Measurements from ENCODE around the gene PHB1.
A peak's percentile ranks its signal among the peaks of the same experiment; 100 is the strongest.

The PHB1 gene

DNA sequence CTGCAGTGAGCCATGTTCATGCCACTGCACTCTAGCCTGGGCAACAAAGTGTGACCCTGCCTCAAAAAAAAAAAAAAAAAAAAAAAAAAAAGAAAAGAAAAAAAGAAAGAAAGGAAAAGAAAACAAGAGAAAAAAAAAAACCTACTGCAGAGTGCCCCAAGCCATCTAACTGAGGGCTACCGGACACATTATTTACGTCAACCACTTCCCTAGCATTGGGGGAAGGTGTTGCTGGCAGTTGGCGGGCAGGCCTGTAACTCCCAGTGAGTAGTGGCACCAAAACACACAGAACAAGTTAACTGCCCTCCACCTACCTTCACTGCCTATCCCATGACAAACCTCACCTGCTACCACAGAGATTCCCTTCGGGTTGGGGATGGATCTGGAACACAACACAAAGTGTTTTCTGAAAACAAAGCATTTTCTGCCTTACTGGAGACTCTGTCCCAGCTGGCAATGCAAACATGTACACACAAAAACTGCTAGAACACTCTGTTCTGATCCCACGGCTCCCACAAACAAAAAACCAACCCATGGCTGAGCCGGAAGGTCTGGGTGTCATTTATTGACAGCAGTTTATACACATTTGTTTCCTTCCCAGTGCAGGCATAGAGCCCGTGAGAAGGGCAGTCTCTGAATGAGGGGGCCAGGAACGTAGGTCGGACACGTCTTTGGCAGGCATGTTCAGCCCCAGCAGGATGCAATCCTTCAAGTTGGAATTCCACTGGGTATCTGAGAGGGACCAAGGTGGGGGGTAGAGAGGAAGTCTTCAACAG, 11.0 kb downstream of the PHB1 start:
- DNase-seq, result no peak

DNA sequence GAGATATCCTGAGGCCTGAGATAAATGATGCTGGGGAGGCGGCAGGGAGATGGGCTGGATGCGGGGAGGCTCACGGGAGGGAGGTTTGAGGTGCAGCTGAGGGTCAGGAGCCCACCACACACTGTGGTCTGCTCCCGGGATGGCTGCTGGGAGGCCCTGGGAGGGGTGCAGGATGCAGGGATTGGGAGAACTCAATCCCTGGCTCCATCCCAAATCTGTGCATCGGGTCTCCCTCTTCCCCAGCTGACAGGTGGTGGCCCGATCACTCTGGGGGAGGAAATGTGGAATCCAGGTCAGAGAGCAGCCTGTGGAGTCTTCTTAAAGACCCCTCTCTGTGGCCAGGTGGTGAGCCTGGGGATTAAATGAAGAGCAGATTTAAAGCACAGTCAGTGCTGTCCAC, 12.0 kb downstream of the PHB1 start:
- DNase-seq, result no peak

DNA sequence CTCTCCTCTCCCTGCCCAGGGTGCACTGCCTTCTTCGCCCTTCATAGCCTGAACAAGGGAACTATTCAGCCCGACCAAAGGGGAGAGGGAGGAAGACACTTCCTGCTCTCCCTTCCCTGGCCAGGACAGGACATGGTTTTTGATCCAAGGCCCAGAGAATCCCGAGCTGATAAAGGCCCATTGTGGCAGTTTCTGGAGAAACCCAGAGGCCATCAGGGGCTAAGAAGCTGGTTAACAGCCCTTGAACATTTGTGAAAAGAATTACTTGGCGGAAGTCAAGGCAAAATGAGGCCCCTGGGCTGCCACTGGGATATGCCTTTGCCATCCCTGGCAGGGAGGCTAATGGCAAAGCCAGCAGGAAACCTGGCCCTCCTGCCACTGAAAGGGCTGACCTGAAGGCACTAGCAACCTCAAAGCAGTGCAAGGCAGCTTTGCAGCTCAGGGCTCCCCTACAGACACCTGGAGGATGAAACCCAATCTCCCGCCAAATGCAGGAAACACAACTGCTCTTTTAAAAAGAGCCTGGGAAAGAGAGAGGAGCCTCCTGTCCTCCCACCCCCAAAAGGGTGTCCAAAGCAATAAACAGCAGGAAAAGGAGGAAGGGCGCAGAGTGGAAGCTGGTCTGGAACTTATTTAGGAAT, 12.6 kb downstream of the PHB1 start:
- no peak for DNase-seq

DNA sequence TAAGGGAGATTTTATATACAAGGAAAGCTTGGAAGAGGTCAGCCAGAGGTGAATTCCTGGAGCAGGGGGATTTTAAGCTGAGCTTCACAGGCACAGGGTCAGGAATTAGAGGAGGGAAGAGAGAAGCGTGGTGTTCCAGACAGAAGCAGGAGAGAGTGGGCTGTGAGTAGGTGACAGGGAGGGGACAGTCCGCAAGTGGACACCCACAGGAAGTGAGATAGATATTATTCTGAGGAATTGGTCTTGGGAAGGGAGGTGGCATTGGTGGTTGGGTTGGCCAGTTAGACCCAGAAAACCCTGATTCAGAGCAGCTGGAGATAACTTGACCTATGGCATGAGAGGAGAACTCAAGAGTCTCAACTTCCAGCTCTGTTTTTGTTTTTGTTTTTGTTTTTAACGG, 14.7 kb downstream of the PHB1 start:
- no peak for DNase-seq

DNA sequence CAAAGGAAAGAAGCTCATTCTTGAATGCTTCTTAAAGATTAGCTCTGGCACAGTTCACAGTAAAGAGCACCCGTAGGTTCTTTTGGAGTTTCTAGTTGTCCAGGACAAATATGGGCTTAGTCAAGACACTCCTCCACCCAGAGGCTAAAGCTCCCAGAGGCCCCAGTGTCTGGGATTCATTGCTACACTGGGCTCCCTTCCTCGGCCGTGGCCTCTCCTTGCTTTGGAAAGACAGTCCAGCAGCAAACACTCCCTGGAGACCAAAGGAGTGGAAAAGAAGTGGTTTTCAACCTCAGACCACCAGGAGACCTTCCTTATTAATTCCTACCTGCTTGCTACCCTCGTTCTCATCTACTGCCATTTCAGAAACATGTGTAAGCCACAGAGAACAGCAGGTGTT, 17.1 kb downstream of the PHB1 start:
- no peak for DNase-seq

DNA sequence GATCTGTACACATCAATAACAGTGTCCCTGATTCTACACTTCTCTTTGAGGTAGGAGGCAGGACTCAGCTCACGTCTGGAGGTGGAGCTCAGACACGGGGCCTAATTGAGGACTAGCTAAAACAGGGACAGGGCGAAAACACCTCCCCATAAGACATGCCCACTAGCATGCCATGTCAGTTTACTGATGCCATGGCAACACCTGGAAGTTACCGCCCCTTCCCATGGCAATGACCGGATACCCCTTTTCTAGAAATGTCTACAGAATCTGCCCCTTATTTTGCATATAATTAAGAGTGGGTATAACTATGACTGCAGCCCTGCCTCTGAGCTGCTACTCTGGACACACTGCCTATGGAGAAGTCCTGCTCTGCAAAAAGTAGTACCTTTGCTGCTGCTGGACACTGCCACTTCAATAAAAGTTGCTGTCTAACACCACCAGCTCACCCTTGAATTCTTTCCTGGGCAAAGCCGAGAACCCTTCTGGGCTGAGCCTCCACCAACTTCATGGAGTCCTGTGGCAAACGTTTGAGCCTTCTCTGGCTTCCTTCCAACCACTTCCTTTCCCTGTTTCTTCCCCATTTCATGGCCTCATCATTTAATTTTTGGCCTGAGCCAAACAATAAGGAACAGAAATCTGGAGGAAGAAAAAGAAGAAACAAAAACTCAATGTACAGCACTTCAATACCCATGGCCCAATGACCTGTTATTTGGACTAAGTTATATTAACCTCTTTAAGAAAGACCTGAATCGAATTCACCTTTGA, 21.0 kb downstream of the PHB1 start:
- DNase-seq, result peak; percentile 59 to 66 (median 59)

DNA sequence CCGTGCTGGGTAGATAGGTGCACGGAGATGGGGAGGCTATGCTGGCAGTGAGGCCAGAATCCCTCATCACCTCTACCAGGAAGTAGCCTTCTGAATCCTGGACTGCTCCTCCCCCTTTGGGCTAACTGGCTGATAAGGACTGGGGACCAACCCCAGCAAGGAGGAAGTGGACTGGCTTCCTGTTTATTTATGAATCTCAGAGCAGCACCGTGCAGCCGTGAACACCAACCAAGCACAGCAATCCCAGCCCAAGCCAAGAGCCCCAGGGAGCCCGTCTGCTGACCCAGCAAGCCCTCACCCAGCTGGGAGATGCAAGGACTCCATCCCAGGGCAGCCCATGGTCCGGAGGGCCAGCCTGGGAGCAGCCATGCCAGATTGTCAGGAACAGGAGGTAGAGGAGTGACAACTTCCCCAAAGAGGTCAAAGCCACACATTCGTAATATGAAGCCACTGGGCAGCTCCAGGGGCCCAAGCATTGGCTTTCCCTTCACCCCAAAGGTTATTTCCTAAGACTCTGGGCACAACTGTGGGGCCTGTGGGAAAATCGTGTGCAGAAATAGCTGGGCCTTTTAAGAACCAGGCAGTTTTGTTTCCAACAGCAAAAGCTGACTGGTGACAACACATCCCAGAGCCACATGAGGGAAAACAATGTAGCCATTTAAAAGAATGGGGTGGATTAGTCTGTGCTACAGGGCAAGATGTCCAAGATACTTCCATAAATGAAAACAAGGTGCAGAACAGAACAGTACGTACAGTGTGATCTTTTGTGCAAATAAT, 23.9 kb downstream of the PHB1 start:
- peak; percentile 70 to 75 (median 73) for DNase-seq

DNA sequence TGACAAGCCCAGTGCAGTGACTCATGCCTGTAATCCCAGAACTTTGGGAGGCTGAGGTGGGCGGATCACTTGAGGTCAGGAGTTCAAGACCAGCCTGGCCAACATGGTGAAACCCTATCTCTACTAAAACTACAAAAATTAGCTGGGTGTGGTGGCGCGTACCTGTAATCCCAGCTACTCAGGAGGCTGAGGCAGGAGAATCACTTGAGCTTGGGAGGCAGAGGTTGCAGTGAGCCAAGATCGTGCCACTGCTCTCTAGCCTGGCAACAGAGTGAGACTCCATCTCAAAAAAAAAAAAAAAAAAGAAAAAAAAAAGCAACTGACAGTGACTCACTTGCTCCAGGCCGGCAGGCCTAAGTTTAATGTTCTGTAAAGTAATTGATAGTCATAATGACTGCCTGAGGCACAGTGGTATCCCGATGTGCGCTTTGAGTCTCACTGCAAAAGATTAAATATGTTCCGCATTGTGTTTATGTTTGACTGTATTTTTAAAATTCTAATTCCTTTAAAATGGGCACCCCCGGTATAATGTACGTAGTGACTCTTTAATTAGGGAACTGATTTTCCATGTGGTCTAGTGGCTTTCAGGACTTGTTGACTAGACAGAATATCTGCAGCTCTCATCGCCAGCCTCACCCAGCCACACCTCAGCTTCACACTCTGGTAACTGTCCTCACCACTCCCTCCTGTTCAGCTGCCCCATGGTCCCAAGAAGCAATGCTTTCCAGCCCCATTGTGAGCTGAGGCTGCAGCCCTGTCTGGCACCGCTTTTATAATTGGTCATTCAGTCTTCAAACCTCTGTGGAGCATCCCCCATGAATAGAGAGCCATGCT, 25.0 kb downstream of the PHB1 start:
- DNase-seq, result peak; percentile 13 to 50 (median 42)

DNA sequence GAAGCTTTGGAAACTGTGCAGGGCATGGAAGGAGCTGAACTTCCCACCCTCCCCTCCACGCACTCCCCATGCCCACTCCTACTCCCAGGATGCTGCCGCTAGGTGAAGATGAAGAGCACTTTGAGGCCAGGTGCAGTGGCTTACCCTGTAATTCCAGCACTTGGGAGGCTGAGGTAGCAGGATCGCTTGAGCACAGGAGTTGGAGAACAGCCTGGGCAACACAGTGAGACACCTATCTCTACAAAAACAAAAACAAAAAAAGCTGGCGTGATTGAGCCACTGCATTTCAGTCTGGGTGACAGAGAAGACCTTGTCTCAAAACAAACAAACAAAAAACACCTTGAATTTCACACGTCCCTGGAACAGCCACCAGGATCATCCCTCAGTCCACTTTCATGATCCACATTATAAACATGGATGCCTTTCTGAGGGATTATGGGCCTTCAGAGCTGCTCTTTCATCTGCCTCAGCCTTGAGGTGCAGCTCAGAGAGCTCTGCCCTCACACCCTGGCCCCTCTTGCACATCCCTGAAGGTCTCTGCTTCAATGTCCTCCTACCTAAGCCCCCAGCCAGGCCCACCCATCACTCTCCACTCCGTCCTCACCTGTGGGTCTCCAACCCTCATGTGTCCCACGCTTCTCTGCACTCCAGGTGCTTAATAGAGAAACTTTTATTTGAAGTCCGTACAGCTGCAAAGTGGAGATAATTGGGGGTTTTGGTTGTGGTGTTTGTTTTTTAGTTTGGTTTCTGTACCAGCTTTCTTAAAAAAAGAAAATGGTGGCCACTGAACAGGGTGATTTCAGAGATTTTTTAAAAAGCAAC, 25.8 kb downstream of the PHB1 start:
- DNase-seq, result peak in 1 of 3 donors; percentile 32

DNA sequence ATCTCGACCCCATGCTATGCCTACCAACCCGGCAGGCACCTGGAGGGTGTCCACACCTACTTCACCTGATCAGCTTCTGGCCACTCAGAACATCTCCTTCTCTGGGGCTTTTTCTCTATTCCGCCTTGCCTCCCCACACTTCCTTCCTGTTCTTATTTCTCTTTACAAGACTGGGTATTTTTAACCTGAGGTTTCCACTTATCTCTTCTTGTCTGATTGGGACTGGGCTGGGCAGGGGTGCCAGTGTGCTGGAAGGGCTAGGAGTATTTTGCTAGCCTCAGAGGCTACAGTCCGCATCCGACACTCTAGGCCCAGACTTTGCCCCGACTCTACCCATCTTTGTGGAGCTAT, 26.4 kb downstream of the PHB1 start:
- no peak for DNase-seq

DNA sequence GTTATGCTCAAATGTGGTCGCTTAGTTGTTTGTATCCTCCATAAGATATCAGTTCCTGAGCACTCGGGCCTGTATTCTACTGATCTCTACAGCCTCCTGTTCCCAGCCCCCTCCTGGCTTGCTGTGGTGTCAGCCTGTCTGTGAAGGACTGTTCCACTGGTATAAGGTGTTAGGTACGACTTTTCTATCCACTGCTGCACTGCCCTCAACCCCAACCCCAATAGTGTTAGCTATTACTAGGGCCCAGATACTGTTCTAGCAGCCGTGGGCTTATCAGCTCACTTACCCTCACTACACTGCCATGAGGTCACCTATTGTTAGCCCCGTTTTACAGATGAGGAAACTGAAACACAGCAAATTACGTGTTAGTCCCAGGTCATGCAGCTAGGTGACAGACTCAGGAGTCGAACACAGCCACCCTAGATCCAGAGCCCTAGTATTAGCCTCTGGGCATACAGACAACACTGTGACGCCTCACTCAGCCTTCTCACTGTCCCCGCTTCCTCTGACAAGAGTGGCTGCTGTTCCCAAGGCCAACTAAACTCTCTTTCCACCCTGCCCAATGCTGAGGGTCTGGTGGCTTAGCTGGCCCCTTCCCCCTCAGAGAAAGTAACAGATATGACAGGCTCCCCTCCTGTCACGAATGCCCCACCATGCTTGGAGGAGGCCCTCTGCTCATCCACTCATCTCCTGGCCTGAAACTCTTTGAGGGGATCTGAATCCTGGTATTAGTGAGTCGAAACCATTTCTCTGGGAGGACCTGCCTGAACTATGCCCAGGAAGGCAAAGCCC, 27.0 kb downstream of the PHB1 start:
- no peak for DNase-seq

DNA sequence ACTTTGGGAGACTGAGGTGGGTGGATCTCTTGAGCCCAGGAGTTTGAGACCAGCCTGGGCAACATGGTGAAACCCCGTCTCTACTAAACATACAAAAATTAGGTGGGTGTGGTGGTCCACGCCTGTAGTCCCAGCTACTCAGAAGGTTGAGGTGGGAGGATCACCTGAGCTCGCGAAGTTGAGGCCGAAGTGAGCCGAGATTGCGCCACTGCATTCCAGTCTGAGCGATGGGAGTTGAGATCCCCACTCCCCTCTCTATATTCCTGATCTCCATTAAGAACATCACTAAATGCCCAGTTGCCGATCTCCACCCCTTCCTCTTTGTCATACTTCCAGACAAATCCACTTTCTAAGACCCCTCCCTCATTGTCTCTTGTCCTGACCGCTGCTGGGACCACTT, 28.3 kb downstream of the PHB1 start:
- no peak for DNase-seq

DNA sequence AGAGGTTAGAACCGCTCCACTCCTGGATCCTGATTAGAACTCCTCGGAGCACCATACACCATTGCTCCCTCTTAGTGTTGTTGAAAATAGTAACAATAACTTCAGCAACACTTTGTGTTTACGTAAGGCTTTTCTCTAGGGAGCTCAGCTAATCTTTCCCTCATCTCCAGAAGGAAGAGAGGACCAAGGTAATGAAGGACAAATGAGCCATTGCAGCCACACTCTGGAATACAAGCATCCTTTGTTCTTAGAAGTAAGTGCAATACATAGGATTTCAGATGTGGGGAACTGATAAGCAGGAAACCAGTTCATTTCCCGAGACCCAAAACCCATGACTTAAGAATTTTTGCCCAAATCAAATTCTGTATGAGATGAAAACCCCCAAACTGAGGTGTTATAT, 29.7 kb downstream of the PHB1 start:
- DNase-seq, result no peak

DNA sequence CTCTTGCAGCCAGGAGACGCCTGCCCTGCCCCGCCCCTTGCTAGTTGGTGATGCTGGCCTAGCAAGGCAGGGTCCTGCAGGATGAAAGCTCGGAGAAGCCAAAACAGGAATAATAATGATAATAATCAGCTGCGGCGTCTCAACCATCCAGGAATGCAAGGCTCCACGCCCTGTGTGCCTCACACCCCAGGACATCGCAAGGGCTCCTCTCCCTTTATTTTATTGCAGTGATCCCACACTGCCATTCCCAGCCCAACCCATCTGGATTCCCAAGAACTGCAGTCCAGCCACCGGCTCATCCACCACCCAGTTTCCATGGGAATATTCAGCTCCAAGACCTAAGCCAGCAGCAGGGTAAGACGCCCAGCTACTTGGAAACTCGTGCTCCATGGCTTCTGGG, 31.6 kb downstream of the PHB1 start:
- DNase-seq, result no peak

DNA sequence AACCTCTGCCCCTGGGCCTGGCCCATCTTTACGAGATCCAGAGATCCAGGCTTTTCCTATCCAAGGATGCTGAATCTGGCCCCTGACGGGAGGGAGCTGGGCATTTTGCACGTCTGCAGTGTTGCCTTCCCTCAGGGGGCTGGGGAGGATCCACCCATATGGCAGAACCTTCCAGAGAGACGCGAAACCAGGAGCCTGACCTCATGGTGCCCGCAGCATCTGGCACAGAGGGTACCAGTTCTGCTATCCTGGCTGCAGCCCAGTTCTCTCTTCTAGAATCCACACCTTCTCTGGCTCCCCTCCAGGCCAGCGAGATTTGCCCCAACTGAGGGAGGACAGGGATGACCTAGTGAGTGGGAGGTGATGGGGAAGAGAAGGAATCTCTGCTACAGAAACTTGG, 32.1 kb downstream of the PHB1 start:
- no peak for DNase-seq

DNA sequence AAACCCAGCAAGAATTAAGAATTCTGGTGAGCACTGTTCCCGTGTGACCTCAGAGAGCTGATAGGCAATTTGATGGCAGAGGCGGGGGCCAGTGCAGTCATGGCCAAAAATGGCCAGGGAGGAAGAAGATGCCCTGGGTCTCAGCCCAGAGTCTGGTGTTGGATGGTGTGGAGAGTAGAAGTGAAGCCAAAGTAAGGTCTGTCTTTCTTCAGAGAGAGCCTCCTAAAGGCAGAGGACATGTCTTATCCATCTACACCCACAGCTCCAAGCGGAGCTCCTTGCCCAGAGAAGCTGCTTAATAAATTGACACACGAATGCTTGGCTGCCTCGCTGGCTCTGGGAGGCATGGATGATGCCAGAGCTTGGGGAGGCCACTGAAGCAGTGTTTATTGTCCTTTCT, 32.9 kb downstream of the PHB1 start:
- DNase-seq, result no peak

DNA sequence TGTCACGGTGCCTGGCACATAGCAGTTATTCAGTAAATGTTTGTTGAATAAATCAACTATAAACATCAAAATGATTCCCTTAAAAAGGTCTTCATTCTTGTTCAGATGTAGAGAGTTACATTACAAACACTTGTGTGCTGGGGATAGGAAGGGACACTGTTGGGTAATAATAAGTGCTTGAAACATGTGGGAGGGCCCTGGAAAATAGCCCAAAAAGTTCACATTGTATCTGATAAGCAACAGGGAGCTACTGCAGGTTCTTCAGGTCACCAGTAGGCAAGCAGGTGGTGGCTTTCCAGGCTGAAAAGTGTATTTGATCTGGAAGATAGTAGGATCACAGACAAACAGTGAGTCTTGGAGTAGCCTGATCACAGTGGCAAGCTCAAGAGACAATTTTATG, 33.6 kb downstream of the PHB1 start:
- no peak for DNase-seq

DNA sequence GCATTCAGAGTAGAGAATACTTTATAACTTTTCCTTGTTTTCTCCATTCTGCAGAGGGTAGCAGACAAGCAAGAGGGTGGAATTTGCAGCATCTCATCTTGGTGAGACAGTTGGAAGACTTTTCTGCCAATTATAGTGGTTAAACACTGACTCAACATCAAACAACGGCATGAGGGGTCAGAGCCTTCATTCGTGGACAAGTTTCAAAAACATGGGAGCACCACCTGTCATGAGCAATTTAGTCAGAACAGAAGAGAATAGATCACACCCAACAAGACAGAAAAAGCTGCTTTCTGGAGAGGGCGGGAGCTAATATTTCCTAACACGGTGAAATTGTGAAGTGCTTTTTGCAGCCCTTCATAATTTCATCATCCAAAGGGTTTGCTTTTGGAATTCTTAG, 34.8 kb downstream of the PHB1 start:
- no peak for DNase-seq

DNA sequence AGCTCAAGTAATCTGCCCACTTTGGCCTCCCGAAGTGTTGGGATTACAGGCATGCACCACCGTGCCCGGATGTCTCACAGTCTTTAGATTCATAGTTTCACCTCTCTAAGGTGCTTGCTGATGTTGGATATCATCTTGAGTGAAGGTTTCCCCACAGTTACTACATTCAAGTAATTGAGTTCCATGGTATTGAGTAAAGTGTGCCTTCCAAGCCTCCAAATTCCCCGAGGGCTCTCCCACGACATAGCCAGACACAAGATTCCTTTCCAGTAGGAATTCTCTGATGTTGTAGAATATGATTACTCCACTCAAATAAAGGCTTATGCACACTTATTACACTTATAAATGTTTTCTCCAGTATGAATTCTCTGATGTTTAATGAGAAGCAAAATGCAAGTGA, 36.4 kb downstream of the PHB1 start:
- no peak for DNase-seq

DNA sequence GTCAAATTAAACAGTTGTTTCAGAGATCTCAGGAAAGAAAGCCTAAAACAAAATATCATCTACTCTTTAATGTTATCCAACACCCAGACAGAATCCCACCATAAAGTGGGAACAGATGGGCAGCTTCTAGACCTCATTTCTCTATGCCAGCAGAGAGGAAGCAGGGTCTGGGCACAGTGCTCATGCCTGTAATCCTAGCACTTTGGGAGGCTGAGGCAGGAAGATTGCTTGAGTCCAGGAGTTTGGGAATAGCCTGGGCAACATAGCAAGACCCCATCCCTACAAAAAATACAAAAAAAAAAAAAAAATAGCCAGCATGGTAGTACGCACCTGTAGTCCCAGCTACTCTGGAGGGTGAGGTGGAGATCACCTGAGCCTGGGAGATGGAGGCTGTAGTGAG, 39.1 kb downstream of the PHB1 start:
- DNase-seq, result no peak

DNA sequence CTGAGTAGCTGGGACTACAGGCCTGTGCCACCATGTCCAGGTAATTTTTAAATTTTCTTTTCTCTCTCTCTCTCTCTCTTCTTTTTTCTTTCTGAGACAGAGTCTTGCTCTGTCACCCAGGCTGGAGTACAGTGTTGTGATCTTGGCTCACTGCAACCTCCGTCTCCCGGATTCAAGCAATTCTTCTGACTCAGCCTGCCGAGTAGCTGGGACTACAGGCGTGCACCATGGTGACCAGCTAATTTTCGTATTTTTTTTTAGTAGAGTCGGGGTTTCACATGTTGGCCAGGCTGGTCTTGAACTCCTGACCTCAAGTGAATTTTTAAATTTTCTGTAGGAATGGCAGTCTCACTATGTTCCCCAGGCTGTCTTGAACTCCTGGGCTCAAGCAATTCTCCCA, 41.6 kb downstream of the PHB1 start:
- DNase-seq, result no peak

Measured in suppressor macrophage treated with lipopolysaccharide for 1 hour (primary cell).